Activated CD8-positive, alpha-beta memory T cell treated with anti-CD3 and anti-CD28 coated beads for 24 hours (primary cell): ENCODE measurements around the gene BAIAP2L2.
"Not testable (repeated sequence)": the region's sequence is repeated elsewhere in the genome, so short reads cannot be mapped to it uniquely, and the experiment has no call there.

Source experiments
- DNase-seq: peaks from one replicate; pipeline ENCODE4 v3.0.0-alpha.2; 2020

The BAIAP2L2 gene

GRCh38 chr22:38066381-38067027 lies 44.0 kb downstream of the BAIAP2L2 start:
- DNase-seq, result no peak

- DNase-seq, result no peak
Measured at GRCh38 chr22:38065539-38065938, 44.9 kb downstream of the BAIAP2L2 start.

GRCh38 chr22:38062791-38063190 lies 47.7 kb downstream of the BAIAP2L2 start:
- DNase-seq, result no peak

GRCh38 chr22:38056969-38057891 lies 53.3 kb downstream of the BAIAP2L2 start, which contains the start of gene PICK1:
TSS of gene PICK1 (plus strand) at chr22:38057404. CDS start at chr22:38057810, 406 bp downstream.
- peak; percentile 94 for DNase-seq

GRCh38 chr22:38051900-38052862 lies 58.3 kb downstream of the BAIAP2L2 start:
- peak; percentile 90 for DNase-seq

GRCh38 chr22:38051261-38051660 lies 59.2 kb downstream of the BAIAP2L2 start:
- DNase-seq, result no peak

- DNase-seq, result no peak
Measured at GRCh38 chr22:38050720-38051119, 59.8 kb downstream of the BAIAP2L2 start.

GRCh38 chr22:38049812-38050619 lies 60.5 kb downstream of the BAIAP2L2 start:
- DNase-seq, result no peak

- no peak for DNase-seq
Measured at GRCh38 chr22:38046070-38046748, 64.3 kb downstream of the BAIAP2L2 start.

GRCh38 chr22:38043151-38044039 lies 67.1 kb downstream of the BAIAP2L2 start:
- DNase-seq, result no peak

GRCh38 chr22:38042488-38042790 lies 68.0 kb downstream of the BAIAP2L2 start:
- DNase-seq, result no peak

GRCh38 chr22:38041760-38042487 lies 68.6 kb downstream of the BAIAP2L2 start:
- no peak for DNase-seq

GRCh38 chr22:38040953-38041759 lies 69.3 kb downstream of the BAIAP2L2 start:
- DNase-seq, result no peak

GRCh38 chr22:38038890-38039812 lies 71.3 kb downstream of the BAIAP2L2 start:
- DNase-seq, result no peak

- DNase-seq, result no peak
Measured at GRCh38 chr22:38038426-38038825, 72.1 kb downstream of the BAIAP2L2 start.

GRCh38 chr22:38037367-38038150 lies 72.9 kb downstream of the BAIAP2L2 start:
- DNase-seq, result not testable (repeated sequence)
